Measurements from ENCODE around the gene AMHR2. TPM values are rescaled to one million over a fixed set of nuclear protein-coding genes. Genes with fewer than 3 reads are reported as not detected.

Gene AMHR2
- polyA plus RNA-seq, 1 experiment, result not detected

GRCh38 chr12:53459097-53459496 lies 35.4 kb downstream of the AMHR2 start:
- TF ChIP-seq, protein P1, sequence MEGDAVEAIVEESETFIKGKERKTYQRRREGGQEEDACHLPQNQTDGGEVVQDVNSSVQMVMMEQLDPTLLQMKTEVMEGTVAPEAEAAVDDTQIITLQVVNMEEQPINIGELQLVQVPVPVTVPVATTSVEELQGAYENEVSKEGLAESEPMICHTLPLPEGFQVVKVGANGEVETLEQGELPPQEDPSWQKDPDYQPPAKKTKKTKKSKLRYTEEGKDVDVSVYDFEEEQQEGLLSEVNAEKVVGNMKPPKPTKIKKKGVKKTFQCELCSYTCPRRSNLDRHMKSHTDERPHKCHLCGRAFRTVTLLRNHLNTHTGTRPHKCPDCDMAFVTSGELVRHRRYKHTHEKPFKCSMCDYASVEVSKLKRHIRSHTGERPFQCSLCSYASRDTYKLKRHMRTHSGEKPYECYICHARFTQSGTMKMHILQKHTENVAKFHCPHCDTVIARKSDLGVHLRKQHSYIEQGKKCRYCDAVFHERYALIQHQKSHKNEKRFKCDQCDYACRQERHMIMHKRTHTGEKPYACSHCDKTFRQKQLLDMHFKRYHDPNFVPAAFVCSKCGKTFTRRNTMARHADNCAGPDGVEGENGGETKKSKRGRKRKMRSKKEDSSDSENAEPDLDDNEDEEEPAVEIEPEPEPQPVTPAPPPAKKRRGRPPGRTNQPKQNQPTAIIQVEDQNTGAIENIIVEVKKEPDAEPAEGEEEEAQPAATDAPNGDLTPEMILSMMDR (IDR thresholded peaks at IDR 0.05; ENCODE audit: insufficient read depth, low read depth, low read length), result no peak
- H3K4me3 ChIP-seq (ENCODE audit: low read depth, low read length), result no peak overlapping the region
- ChIA-PET POLR2A (no interaction called here), CTCF (interaction anchor here (0.7 to 1.4 kb wide), 3 partner anchors 49 to 114 kb away, joined by 3 read pairs; no protein-coding TSS in a partner anchor)
- peaks cover 49% of the 10 kb centered on the region for H3K36me3 ChIP-seq (ENCODE audit: control insufficient read depth, insufficient read depth, low read length)
- no peak for DNase-seq (ENCODE audit: low read depth)
- no peaks in the 10 kb centered on the region for H3K27me3 ChIP-seq (ENCODE audit: control insufficient read depth, insufficient read depth, low read length)

GRCh38 chr12:53461059-53461458 lies 37.4 kb downstream of the AMHR2 start:
- H3K27me3 ChIP-seq (ENCODE audit: control insufficient read depth, insufficient read depth, low read length), result no peaks in the 10 kb centered on the region
- no peak for DNase-seq (ENCODE audit: low read depth)
- CTCF ChIA-PET, result interaction anchor here (0.9 to 1.1 kb wide), 2 partner anchors 8 to 15 kb away, joined by 3 to 4 read pairs; no protein-coding TSS in a partner anchor
- POLR2A ChIA-PET, result no interaction called here
- no peak overlapping the region for H3K4me3 ChIP-seq (ENCODE audit: low read depth, low read length)
- H3K36me3 ChIP-seq (ENCODE audit: control insufficient read depth, insufficient read depth, low read length), result peaks cover 56% of the 10 kb centered on the region
- TF ChIP-seq, protein P1 (IDR thresholded peaks at IDR 0.05; ENCODE audit: insufficient read depth, low read depth, low read length), result no peak

- POLR2A ChIA-PET, result no interaction called here
- no peak for DNase-seq (ENCODE audit: low read depth)
- TF ChIP-seq, protein P1 (IDR thresholded peaks at IDR 0.05; ENCODE audit: insufficient read depth, low read depth, low read length), result no peak
- CTCF ChIA-PET, result interaction anchor here (0.7 to 1.1 kb wide), 3 partner anchors 9 to 20 kb away, joined by 3 to 4 read pairs (median 3); no protein-coding TSS in a partner anchor
- no peaks in the 10 kb centered on the region for H3K27me3 ChIP-seq (ENCODE audit: control insufficient read depth, insufficient read depth, low read length)
- no peak overlapping the region for H3K4me3 ChIP-seq (ENCODE audit: low read depth, low read length)
- H3K36me3 ChIP-seq (ENCODE audit: control insufficient read depth, insufficient read depth, low read length), result peaks cover 57% of the 10 kb centered on the region
These were observed 37.9 kb downstream of the AMHR2 start for GRCh38 chr12:53461591-53461990.

DNA sequence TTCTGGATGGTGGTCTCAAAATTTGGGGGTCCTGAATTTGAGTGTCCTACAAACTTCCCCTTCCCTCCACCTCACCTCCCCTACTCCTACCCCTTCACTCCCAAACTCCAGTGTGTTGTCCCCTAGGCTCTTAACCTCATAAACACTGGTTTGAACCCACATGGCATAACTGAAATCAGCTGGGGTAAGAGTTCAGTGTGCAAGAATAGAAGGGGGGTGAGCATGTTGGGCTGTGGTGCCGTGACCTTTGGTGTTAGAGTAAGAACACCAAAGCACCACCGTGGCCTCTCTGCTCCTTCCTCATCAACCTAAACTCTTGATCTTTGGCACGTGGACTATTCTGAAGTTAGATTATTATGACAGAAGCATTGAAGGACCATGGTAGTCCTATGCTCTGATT lies 39.3 kb downstream of the AMHR2 start:
- CTCF ChIA-PET, result no interaction called here
- Histone ChIP-seq H3K4me3 (ENCODE audit: low read depth, low read length) (no peak overlapping the region), H3K27me3 (ENCODE audit: control insufficient read depth, insufficient read depth, low read length) (no peaks in the 10 kb centered on the region), H3K36me3 (ENCODE audit: control insufficient read depth, insufficient read depth, low read length) (peaks cover 58% of the 10 kb centered on the region)
- TF ChIP-seq, protein P1 (IDR thresholded peaks at IDR 0.05; ENCODE audit: insufficient read depth, low read depth, low read length), result no peak
- no peak for DNase-seq (ENCODE audit: low read depth)
- POLR2A ChIA-PET, result no interaction called here

- ChIA-PET CTCF (interaction anchor here (1.0 to 1.1 kb wide), 2 partner anchors 10 to 13 kb away, joined by 3 to 4 read pairs; no protein-coding TSS in a partner anchor), POLR2A (no interaction called here)
- TF ChIP-seq, protein P1 (IDR thresholded peaks at IDR 0.05; ENCODE audit: insufficient read depth, low read depth, low read length), result no peak
These were observed 40.3 kb downstream of the AMHR2 start for GRCh38 chr12:53463802-53464560.

More at GRCh38 chr12:53463802-53464560, 40.3 kb downstream of the AMHR2 start:
- Histone ChIP-seq H3K27me3 (ENCODE audit: control insufficient read depth, insufficient read depth, low read length) (no peaks in the 10 kb centered on the region), H3K36me3 (ENCODE audit: control insufficient read depth, insufficient read depth, low read length) (peaks cover 62% of the 10 kb centered on the region), H3K4me3 (ENCODE audit: low read depth, low read length) (no peak overlapping the region)
- no peak for DNase-seq (ENCODE audit: low read depth)
